Measurements from ENCODE around the gene NFU1. TPM values are rescaled to one million over a fixed set of nuclear protein-coding genes. Genes with fewer than 3 reads are reported as not detected.

NFU1 gene
- total and polyA plus RNA-seq, 9 of the 15 experiments (the other 6 are each of a cell fraction or from before 2014, with no cell fraction given) = 33.3 to 61.8 (median 53.7) TPM

DNA sequence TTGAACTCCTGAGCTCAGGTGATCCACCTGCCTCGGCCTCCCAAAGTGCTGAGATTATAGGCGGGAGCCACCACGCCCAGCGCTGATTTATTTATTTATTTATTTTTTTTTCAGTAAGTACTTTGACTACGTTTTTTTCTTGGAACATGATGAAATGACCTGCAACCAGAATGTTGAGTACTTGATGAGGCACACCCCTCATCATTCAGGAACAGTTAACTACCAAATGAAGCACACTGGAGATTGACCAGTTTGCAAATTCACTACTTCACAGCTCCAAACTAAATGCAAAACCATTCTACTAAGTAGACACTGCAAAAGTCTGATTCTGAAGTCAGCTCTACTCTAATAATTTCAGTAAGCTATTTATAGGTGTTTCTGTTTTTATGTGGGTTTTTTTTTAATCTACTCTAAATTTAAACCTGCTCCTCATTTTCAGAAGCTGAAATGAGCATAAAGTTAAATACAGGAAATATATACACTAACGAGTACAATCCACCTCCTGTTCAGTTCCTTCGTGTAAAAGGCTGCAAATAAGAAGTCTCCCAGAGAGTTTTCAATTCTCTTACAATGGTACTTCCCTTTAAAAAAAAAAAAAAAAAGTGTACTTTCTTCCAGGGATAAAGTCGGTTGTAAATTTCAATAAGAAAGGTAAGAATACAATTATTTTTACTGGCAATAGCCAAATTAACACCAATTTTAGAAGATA lies 51.6 kb downstream of the NFU1 start (continued):
- peak; percentile 52 for TF ChIP-seq PKNOX1 (IDR thresholded peaks at IDR 0.05)
- TF ChIP-seq NONO (IDR thresholded peaks at IDR 0.05; ENCODE audit: low read depth in 2 of 2, low read length in 1 of 2) = no peak
- TF ChIP-seq RBM39 (optimal IDR thresholded peaks at IDR 0.05; ENCODE audit: low read depth, low read length) = no peak
- 0 out of 2 replicates have a peak, but pooled peaks have one; percentile 27 for TF ChIP-seq MTA3 (IDR thresholded peaks at IDR 0.05; ENCODE audit: borderline replicate concordance)
- peak; percentile 40; the same call in 1 of the 2 replicates for TF ChIP-seq SOX6 (IDR thresholded peaks at IDR 0.05)
- TF ChIP-seq MAFF (IDR thresholded peaks at IDR 0.05; ENCODE audit: low read length) = no peak
- TF ChIP-seq ARID1B (IDR thresholded peaks at IDR 0.05) = peak; percentile 40; the same call in 1 of the 2 replicates
- TF ChIP-seq TAF7 (tag; IDR thresholded peaks at IDR 0.05) = 0 out of 2 replicates have a peak, but pooled peaks have one; percentile 51
- TF ChIP-seq NFRKB (IDR thresholded peaks at IDR 0.05; ENCODE audit: low read depth) = 0 out of 2 replicates have a peak, but pooled peaks have one; percentile 40
- TF ChIP-seq HNRNPH1 (optimal IDR thresholded peaks at IDR 0.05; ENCODE audit: low read depth, low read length) = no peak
- TF ChIP-seq CREM (IDR thresholded peaks at IDR 0.05; ENCODE audit: low read depth) = no peak
- TF ChIP-seq SRF (CRISPR knock-in tag; IDR thresholded peaks at IDR 0.05) = no peak
- TF ChIP-seq, protein P1, sequence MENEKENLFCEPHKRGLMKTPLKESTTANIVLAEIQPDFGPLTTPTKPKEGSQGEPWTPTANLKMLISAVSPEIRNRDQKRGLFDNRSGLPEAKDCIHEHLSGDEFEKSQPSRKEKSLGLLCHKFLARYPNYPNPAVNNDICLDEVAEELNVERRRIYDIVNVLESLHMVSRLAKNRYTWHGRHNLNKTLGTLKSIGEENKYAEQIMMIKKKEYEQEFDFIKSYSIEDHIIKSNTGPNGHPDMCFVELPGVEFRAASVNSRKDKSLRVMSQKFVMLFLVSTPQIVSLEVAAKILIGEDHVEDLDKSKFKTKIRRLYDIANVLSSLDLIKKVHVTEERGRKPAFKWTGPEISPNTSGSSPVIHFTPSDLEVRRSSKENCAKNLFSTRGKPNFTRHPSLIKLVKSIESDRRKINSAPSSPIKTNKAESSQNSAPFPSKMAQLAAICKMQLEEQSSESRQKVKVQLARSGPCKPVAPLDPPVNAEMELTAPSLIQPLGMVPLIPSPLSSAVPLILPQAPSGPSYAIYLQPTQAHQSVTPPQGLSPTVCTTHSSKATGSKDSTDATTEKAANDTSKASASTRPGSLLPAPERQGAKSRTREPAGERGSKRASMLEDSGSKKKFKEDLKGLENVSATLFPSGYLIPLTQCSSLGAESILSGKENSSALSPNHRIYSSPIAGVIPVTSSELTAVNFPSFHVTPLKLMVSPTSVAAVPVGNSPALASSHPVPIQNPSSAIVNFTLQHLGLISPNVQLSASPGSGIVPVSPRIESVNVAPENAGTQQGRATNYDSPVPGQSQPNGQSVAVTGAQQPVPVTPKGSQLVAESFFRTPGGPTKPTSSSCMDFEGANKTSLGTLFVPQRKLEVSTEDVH (IDR thresholded peaks at IDR 0.05; ENCODE audit: low read depth, partially characterized antibody) = peak; percentile 34
- TF ChIP-seq BACH1 (tag; IDR thresholded peaks at IDR 0.05) = peak; percentile 29; the same call in 1 of the 2 replicates
- 0 out of 2 replicates have a peak, but pooled peaks have one; percentile 16 for TF ChIP-seq HLTF (IDR thresholded peaks at IDR 0.05)
- peak; percentile 92 for TF ChIP-seq ATF3 (IDR thresholded peaks at IDR 0.05)
- TF ChIP-seq ATF3 (CRISPR knock-in tag; conservative IDR thresholded peaks at IDR 0.05) = no peak
- TF ChIP-seq POLR2G (IDR thresholded peaks at IDR 0.05; ENCODE audit: low read depth, low read length) = 0 out of 2 replicates have a peak, but pooled peaks have one; percentile 31

All from K562 (cell line).